GM23338 (cell line): ENCODE measurements around the gene FMN2. TPM values are rescaled to one million over a fixed set of nuclear protein-coding genes. Genes with fewer than 3 reads are reported as not detected.

Experiments used
- ATAC-seq: fragments of 200-7000 bp; cut with Tn5 transposase; 3 replicates; pipeline ENCODE4 v1.9.1; 2020
- DNase-seq: peaks from one replicate; pipeline ENCODE4 v3.0.0-alpha.2; 2015; ENCODE audit warnings: low spot score
- H2AFZ ChIP-seq: fragments of 200-600 bp; sonication (generic); 2 replicates; pipeline ENCODE4 v1.8.0; 2016; ENCODE audit warnings: antibody characterized with exemption, mild to moderate bottlenecking, moderate library complexity
- H3F3A ChIP-seq: fragments of 200-600 bp; sonication (generic); replicated peaks from 2 replicates; pipeline ENCODE4 v1.8.0; 2017; ENCODE audit warnings: antibody characterized with exemption, mixed run types, low read depth
- H3K27ac ChIP-seq: fragments of 200-600 bp; sonication (generic); 2 replicates; pipeline ENCODE4 v1.6.1; 2016; ENCODE audit warnings: low read depth
- H3K27me3 ChIP-seq: fragments of 200-600 bp; sonication (generic); 2 replicates; pipeline ENCODE4 v1.8.0; 2016; ENCODE audit warnings: mild to moderate bottlenecking, mixed run types, moderate library complexity; ENCODE audit not compliant: insufficient read depth
- H3K36me3 ChIP-seq: fragments of 200-600 bp; sonication (generic); 2 replicates; pipeline ENCODE4 v1.8.0; 2016; ENCODE audit warnings: mild to moderate bottlenecking; ENCODE audit not compliant: insufficient read depth
- H3K4me1 ChIP-seq: fragments of 200-600 bp; sonication (generic); 2 replicates; pipeline ENCODE4 v1.8.0; 2016; ENCODE audit warnings: mild to moderate bottlenecking, moderate library complexity; ENCODE audit not compliant: insufficient read depth
- H3K4me2 ChIP-seq: fragments of 200-600 bp; sonication (generic); 2 replicates; pipeline ENCODE4 v1.7.1; 2017; ENCODE audit warnings: mixed run types
- H3K4me3 ChIP-seq: fragments of 200-600 bp; sonication (generic); 2 replicates; pipeline ENCODE4 v1.6.1; 2016; ENCODE audit warnings: mixed run types
- H3K79me2 ChIP-seq: fragments of 200-600 bp; sonication (generic); replicated peaks from 2 replicates; pipeline ENCODE4 v1.8.0; 2017; ENCODE audit warnings: mild to moderate bottlenecking; ENCODE audit not compliant: insufficient read depth
- H3K9me2 ChIP-seq: fragments of 200-600 bp; sonication (generic); 2 replicates; pipeline ENCODE4 v1.8.0; 2017; ENCODE audit not compliant: insufficient read depth
- H4K20me1 ChIP-seq: fragments of 200-600 bp; sonication (generic); replicated peaks from 2 replicates; pipeline ENCODE4 v1.8.0; 2017; ENCODE audit warnings: mild to moderate bottlenecking; ENCODE audit not compliant: insufficient read depth
- H3K27ac Mint-ChIP-seq: 2 replicates; pipeline ENCODE4 v1.8.0; 2020; ENCODE audit warnings: inconsistent platforms, mild to moderate bottlenecking, moderate library complexity, mixed read lengths
- H3K27me3 Mint-ChIP-seq: 3 replicates; pipeline ENCODE4 v1.8.0; 2022; ENCODE audit warnings: low read depth, mild to moderate bottlenecking, moderate library complexity, mixed read lengths, inconsistent platforms; ENCODE audit not compliant: insufficient read depth, poor library complexity
- H3K36me3 Mint-ChIP-seq: 3 replicates; pipeline ENCODE4 v1.8.0; 2021; ENCODE audit warnings: low read depth, mild to moderate bottlenecking, inconsistent platforms, moderate library complexity, mixed read lengths
- H3K4me1 Mint-ChIP-seq: 3 replicates; pipeline ENCODE4 v1.8.0; 2020; ENCODE audit warnings: mild to moderate bottlenecking, inconsistent platforms, mixed read lengths
- H3K4me3 Mint-ChIP-seq: 3 replicates; pipeline ENCODE4 v1.8.0; 2021; ENCODE audit warnings: moderate library complexity, mild to moderate bottlenecking, inconsistent platforms, mixed read lengths
- H3K9me3 Mint-ChIP-seq: 3 replicates; pipeline ENCODE4 v1.8.0; 2020; ENCODE audit warnings: moderate library complexity, mild to moderate bottlenecking, inconsistent platforms, mixed read lengths
- CREB1 ChIP-seq: fragments of 250-450 bp; sonication (Bioruptor Pico); IDR thresholded peaks from 2 replicates; pipeline ENCODE4 v1.5.0; 2020; ENCODE audit warnings: low read depth, mild to moderate bottlenecking, moderate library complexity
- EZH2 ChIP-seq: fragments of 200-600 bp; sonication (generic); IDR thresholded peaks from one replicate; pipeline ENCODE4 v1.8.0; 2017; ENCODE audit warnings: antibody characterized with exemption, mild to moderate bottlenecking, low read depth; ENCODE audit not compliant: unreplicated experiment
- EZH2phosphoT487 ChIP-seq: fragments of 200-600 bp; sonication (generic); IDR thresholded peaks from one replicate; pipeline ENCODE4 v1.8.1; 2018; ENCODE audit warnings: antibody characterized with exemption; ENCODE audit not compliant: unreplicated experiment
- JUNB ChIP-seq: IDR thresholded peaks from one replicate; pipeline ENCODE4 v1.6.1; 2016; ENCODE audit warnings: antibody characterized with exemption; ENCODE audit not compliant: unreplicated experiment
- NANOG ChIP-seq: IDR thresholded peaks from 2 replicates; pipeline ENCODE4 v1.6.1; 2016; ENCODE audit warnings: antibody characterized with exemption, borderline replicate concordance
- POLR2AphosphoS5 ChIP-seq: IDR thresholded peaks from 2 replicates; pipeline ENCODE4 v1.6.1; 2016; ENCODE audit warnings: antibody characterized with exemption, low read depth
- ZNF331 ChIP-seq: fragments of 250-450 bp; sonication (Bioruptor Pico); IDR thresholded peaks from 2 replicates; pipeline ENCODE4 v1.5.0; 2020; ENCODE audit warnings: low read depth, mild to moderate bottlenecking, moderate library complexity
- polyA plus RNA-seq: library from polyadenylated mRNA; unstranded; fragments of >200 nt; fragmentation: Nextera tagmentation; extraction: Ambion mirVana; gene quantifications from 2 replicates; pipeline ENCODE4 v1.2.1, GENCODE V29; 2016
- total RNA-seq: library from RNA; depleted of rRNA; stranded (reverse); fragments of >200 nt; shearing (Covaris generic); gene quantifications from 2 replicates; pipeline ENCODE4 v1.2.3, GENCODE V29; 2014
- TF ChIP-seq, protein P1 (sequence below): fragments of 250-450 bp; sonication (Bioruptor Pico); IDR thresholded peaks from 2 replicates; pipeline ENCODE4 v1.5.0; 2020; ENCODE audit warnings: mild to moderate bottlenecking, moderate library complexity

FMN2 gene
- total and polyA plus RNA-seq, 2 experiments from 2014 or later, result 1.5 to 2.5 TPM

DNA sequence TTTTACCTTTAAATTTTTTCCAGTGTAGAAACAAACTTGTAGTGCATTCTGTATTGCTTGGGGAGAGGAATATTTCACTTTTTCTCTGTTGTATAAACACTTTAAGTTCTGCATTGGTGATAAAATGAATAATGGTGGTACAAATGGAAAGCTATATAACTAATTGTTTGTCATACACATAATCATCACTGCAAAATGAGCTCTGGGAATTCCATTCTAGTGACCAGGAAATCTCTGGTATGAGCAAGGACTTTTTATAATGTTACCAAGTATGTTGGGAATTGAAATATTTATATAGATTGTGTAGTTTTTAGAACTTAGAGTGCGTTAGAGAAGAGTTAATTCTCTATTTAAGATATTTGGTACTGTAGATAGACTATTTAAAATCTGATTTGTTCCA is 5.0 kb upstream of the FMN2 start:
- DNase-seq, result no peak
- no peak for ATAC-seq

DNA sequence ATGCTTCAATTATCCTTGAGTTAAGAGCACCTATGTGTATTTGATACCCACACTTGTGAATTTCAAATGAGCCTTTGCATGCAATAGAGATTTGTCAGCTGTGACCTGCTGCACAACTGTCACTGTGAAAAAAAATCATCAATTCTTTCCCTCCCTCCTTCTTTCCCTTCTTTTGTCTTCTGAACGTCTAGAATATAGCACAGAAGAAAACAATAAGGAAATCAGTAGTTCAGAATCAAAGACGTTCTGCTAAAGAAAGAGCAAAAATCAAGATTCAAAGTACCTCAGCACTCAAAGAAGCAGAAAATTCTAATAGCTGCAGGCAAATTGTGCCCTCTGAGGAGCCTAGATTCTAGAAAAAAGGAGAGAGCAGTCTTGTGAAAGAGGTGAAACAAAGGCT is 1.7 kb upstream of the FMN2 start:
- Histone ChIP-seq H3K27ac (no peak overlapping the region), H3K9me2 (no peaks in the 10 kb centered on the region), H3K79me2 (no peaks in the 10 kb centered on the region), H4K20me1 (0 out of 2 replicates have a peak, but pooled peaks cover 5% of the 10 kb centered on the region), H2AFZ (no peak overlapping the region), H3F3A (no peaks in the 10 kb centered on the region), H3K36me3 (no peaks in the 10 kb centered on the region), H3K4me3 (no peak overlapping the region), H3K4me1 (peaks cover 21% of the 10 kb centered on the region; the same call in 1 of the 2 replicates), H3K27me3 (peaks cover 50% of the 10 kb centered on the region), H3K4me2 (no peak overlapping the region)
- TF ChIP-seq JUNB (no peak), NANOG (no peak), POLR2AphosphoS5 (no peak), EZH2 (no peak), ZNF331 (no peak)
- TF ChIP-seq, protein P1, sequence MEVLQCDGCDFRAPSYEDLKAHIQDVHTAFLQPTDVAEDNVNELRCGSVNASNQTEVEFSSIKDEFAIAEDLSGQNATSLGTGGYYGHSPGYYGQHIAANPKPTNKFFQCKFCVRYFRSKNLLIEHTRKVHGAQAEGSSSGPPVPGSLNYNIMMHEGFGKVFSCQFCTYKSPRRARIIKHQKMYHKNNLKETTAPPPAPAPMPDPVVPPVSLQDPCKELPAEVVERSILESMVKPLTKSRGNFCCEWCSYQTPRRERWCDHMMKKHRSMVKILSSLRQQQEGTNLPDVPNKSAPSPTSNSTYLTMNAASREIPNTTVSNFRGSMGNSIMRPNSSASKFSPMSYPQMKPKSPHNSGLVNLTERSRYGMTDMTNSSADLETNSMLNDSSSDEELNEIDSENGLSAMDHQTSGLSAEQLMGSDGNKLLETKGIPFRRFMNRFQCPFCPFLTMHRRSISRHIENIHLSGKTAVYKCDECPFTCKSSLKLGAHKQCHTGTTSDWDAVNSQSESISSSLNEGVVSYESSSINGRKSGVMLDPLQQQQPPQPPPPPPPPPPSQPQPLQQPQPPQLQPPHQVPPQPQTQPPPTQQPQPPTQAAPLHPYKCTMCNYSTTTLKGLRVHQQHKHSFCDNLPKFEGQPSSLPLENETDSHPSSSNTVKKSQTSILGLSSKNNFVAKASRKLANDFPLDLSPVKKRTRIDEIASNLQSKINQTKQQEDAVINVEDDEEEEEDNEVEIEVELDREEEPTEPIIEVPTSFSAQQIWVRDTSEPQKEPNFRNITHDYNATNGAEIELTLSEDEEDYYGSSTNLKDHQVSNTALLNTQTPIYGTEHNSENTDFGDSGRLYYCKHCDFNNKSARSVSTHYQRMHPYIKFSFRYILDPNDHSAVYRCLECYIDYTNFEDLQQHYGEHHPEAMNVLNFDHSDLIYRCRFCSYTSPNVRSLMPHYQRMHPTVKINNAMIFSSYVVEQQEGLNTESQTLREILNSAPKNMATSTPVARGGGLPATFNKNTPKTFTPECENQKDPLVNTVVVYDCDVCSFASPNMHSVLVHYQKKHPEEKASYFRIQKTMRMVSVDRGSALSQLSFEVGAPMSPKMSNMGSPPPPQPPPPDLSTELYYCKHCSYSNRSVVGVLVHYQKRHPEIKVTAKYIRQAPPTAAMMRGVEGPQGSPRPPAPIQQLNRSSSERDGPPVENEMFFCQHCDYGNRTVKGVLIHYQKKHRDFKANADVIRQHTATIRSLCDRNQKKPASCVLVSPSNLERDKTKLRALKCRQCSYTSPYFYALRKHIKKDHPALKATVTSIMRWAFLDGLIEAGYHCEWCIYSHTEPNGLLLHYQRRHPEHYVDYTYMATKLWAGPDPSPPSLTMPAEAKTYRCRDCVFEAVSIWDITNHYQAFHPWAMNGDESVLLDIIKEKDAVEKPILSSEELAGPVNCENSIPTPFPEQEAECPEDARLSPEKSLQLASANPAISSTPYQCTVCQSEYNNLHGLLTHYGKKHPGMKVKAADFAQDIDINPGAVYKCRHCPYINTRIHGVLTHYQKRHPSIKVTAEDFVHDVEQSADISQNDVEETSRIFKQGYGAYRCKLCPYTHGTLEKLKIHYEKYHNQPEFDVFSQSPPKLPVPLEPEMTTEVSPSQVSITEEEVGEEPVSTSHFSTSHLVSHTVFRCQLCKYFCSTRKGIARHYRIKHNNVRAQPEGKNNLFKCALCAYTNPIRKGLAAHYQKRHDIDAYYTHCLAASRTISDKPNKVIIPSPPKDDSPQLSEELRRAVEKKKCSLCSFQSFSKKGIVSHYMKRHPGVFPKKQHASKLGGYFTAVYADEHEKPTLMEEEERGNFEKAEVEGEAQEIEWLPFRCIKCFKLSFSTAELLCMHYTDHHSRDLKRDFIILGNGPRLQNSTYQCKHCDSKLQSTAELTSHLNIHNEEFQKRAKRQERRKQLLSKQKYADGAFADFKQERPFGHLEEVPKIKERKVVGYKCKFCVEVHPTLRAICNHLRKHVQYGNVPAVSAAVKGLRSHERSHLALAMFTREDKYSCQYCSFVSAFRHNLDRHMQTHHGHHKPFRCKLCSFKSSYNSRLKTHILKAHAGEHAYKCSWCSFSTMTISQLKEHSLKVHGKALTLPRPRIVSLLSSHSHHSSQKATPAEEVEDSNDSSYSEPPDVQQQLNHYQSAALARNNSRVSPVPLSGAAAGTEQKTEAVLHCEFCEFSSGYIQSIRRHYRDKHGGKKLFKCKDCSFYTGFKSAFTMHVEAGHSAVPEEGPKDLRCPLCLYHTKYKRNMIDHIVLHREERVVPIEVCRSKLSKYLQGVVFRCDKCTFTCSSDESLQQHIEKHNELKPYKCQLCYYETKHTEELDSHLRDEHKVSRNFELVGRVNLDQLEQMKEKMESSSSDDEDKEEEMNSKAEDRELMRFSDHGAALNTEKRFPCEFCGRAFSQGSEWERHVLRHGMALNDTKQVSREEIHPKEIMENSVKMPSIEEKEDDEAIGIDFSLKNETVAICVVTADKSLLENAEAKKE, result no peak
- H3K27ac Mint-ChIP-seq, result no peak overlapping the region
- DNase-seq, result no peak
- H3K27me3 Mint-ChIP-seq, result peaks cover 19% of the 10 kb centered on the region
- no peak overlapping the region for H3K4me3 Mint-ChIP-seq
- H3K9me3 Mint-ChIP-seq, result no peaks in the 10 kb centered on the region
- ATAC-seq, result no peak
- peaks cover 12% of the 10 kb centered on the region for H3K4me1 Mint-ChIP-seq
- H3K36me3 Mint-ChIP-seq, result no peaks in the 10 kb centered on the region; the same call in 2 of the 3 replicates

More for the DNA sequence above, 5.0 kb upstream of the FMN2 start:
- H3K27me3 ChIP-seq, result peaks cover 19% of the 10 kb centered on the region
- Mint-ChIP-seq H3K27me3 (peaks cover 7% of the 10 kb centered on the region), H3K36me3 (no peaks in the 10 kb centered on the region; the same call in 2 of the 3 replicates), H3K27ac (no peak overlapping the region), H3K9me3 (no peaks in the 10 kb centered on the region), H3K4me3 (no peak overlapping the region), H3K4me1 (peaks cover 15% of the 10 kb centered on the region)
- no peaks in the 10 kb centered on the region for H3K79me2 ChIP-seq
- H3K27ac ChIP-seq, result no peak overlapping the region
- H3K36me3 ChIP-seq, result no peaks in the 10 kb centered on the region
- H3K9me2 ChIP-seq, result 0 out of 2 replicates have a peak, but pooled peaks cover 4% of the 10 kb centered on the region
- no peaks in the 10 kb centered on the region for H3F3A ChIP-seq
- H3K4me2 ChIP-seq, result no peak overlapping the region
- H3K4me1 ChIP-seq, result peaks cover 18% of the 10 kb centered on the region
- no peak for TF ChIP-seq CREB1 (CRISPR knock-in tag)
- TF ChIP-seq EZH2phosphoT487, result no peak
- no peak overlapping the region for H3K4me3 ChIP-seq
- no peak overlapping the region for H2AFZ ChIP-seq
- H4K20me1 ChIP-seq, result no peaks in the 10 kb centered on the region
